Measurements from ENCODE around the gene MAD1L1.

DNA sequence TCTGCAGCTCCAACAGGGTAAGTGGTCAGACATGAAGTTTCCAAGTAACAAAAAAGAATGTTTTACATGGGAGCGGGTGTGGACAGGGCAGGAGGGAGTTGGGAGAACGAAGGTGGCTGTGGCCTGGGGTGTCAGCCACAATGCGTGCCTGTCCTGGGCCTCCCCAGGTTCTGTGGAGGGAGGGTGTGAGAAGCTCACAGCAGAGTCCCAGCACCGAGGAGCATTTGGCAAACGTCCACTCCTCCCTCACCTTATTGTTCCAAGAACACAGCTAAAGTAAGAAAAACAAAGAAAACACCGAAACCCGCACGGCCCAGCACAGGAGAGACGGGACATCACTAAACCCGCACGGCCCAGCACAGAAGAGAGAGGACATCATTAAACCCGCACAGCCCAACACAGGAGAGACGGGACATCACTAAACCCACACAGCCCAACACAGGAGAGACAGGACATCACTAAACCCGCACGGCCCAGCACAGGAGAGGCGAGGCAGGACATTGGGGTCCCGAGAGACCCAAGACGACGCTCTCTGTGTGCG, 226.4 kb downstream of the MAD1L1 start:
- no peak for TF ChIP-seq CTCF (IDR thresholded peaks at IDR 0.05 in 2 of 3, conservative IDR thresholded peaks at IDR 0.05 in 1 of 3; ENCODE audit: borderline replicate concordance in 1 of 3, insufficient read depth in 1 of 3, low read depth in 2 of 3, low read length in 2 of 3)
- no peak for TF ChIP-seq ZNF274 (IDR thresholded peaks at IDR 0.05; ENCODE audit: low read depth, low read length)
- TF ChIP-seq SIN3A (IDR thresholded peaks at IDR 0.05; ENCODE audit: low read depth), result no peak
- TF ChIP-seq ATF3 (IDR thresholded peaks at IDR 0.05), result no peak
- TF ChIP-seq YY1 (IDR thresholded peaks at IDR 0.05; ENCODE audit: extremely low read depth, insufficient replicate concordance, low read depth, low read length), result no peak
- TF ChIP-seq SRF (IDR thresholded peaks at IDR 0.05; ENCODE audit: low read depth), result no peak
- no peak for TF ChIP-seq POLR2A (IDR thresholded peaks at IDR 0.05; ENCODE audit: borderline replicate concordance, extremely low read depth, insufficient read depth, insufficient read length)
- TF ChIP-seq TCF7L2 (IDR thresholded peaks at IDR 0.05; ENCODE audit: borderline replicate concordance, extremely low read depth, insufficient read depth, insufficient read length), result no peak
